Ovary (tissue), 9 donors: Measurements from ENCODE around the gene C1orf21. TPM values are rescaled to one million over a fixed set of nuclear protein-coding genes. Genes with fewer than 3 reads are reported as not detected.

Source experiments
- DNase-seq, 5 donors: peaks; one replicate each; pipeline ENCODE4 v3.0.0-alpha.2; 2019 to 2020
- H3K27ac ChIP-seq, 2 donors: fragments of 200-600 bp; one replicate each; pipeline versions ENCODE4 v1.5.1 to v1.8.0; 2019 to 2022
- H3K27me3 ChIP-seq: fragments of 200-600 bp; one replicate; pipeline ENCODE4 v1.8.0; 2022
- H3K36me3 ChIP-seq: fragments of 200-600 bp; sonication (generic); one replicate; pipeline ENCODE4 v1.5.1; 2019
- H3K4me1 ChIP-seq: one replicate; pipeline ENCODE4 v1.8.1; 2013; ENCODE audit warnings: mild to moderate bottlenecking, moderate library complexity; ENCODE audit not compliant: insufficient read depth
- H3K4me3 ChIP-seq: fragments of 200-600 bp; sonication (generic); one replicate; pipeline ENCODE4 v1.5.1; 2017
- H3K9me3 ChIP-seq, 2 donors: fragments of 200-600 bp in 1 of 2; sonication (generic) in 1 of 2; one replicate each; pipeline versions ENCODE4 v1.5.1 to v1.8.1; 2013 to 2019; ENCODE audit warnings: mild to moderate bottlenecking in 1 of 2, moderate library complexity in 1 of 2
- EP300 ChIP-seq: sonication (generic); formaldehyde crosslinking; IDR thresholded peaks from one replicate; pipeline ENCODE4 v1.6.1; 2017; ENCODE audit warnings: antibody characterized with exemption
- POLR2A ChIP-seq: fragments of 450-650 bp; IDR thresholded peaks from one replicate; pipeline ENCODE4 v1.6.1; 2017; ENCODE audit warnings: antibody characterized with exemption, mild to moderate bottlenecking, moderate library complexity
- WGBS, 3 donors: extraction: QIAGEN DNeasy Blood & Tissue Kit in 1 of 3; methylation state at CpG; one replicate each; pipeline versions ENCODE4 v1.1.5 to v1.1.7; 2013 to 2017; 5-methylcytosine and 5-hydroxymethylcytosine counted together
- intact Hi-C, 4 donors: fragments of 100-400 bp; cut with DNase I; formaldehyde crosslinking; loops; one replicate each; pipeline versions ENCODE4 v1.11.0 to v1.15.1; 2022 to 2023
- polyA plus RNA-seq, 2 donors: library from polyadenylated mRNA; stranded (reverse); fragments of 200-250 nt in 1 of 2; fragments of 350-450 nt in 1 of 2; fragmentation: Illumina TruSeq in 1 of 2; extraction: RNeasy Lipid Tissue Mini Kit (QIAGEN cat#74804) in 1 of 2; gene quantifications; one replicate each; pipeline ENCODE4 v1.2.3, GENCODE V29; 2013 to 2014
- total RNA-seq, 7 donors: library from RNA; depleted of rRNA in 2 of 7; stranded (reverse); fragments of >200 nt in 2 of 7; fragmentation: NEBNext Ultra II Directional in 3 of 7; extraction: Animal tissue kit (Norgen Biotek cat#: 25700) in 3 of 7; gene quantifications; one replicate each; pipeline versions ENCODE4 v1.1.0 to v1.2.4, GENCODE V29; 2016 to 2023
- TF ChIP-seq, protein P1 (sequence below), 3 donors: fragments of 450-650 bp in 2 of 3; fragments of 200-600 bp in 1 of 3; IDR thresholded peaks; one replicate each; pipeline versions ENCODE4 v1.5.1 to v1.8.0; 2016 to 2022; ENCODE audit warnings: antibody characterized with exemption in 3 of 3, mild to moderate bottlenecking in 1 of 3
- donor health status: DM: no; HTN: no; CAD: no; lungs with moderate emphysema.
- donor health status: DM: no; HTN: no; CAD: no.
- donor health status: Bipolar disorder and iron deficiency.
- donor health status: DM: yes; HTN: yes; CAD: no.
- donor health status: DM: no; HTN: no; CAD: no.
- donor health status: DM: yes; HTN: yes; CAD: no.

Gene C1orf21
- total and polyA plus RNA-seq, 9 donors = 22.9 to 108 (median 59.4) TPM

GRCh38 chr1:184408580-184408979, 21.8 kb downstream of the C1orf21 start:
- H3K4me3 ChIP-seq = no peak overlapping the region
- H3K36me3 ChIP-seq = no peaks in the 10 kb centered on the region
- H3K27ac ChIP-seq = no peak overlapping the region
- intact Hi-C loops = no loop called here
- H3K27me3 ChIP-seq = no peaks in the 10 kb centered on the region
- TF ChIP-seq POLR2A (no peak), EP300 (no peak)
- TF ChIP-seq, protein P1, sequence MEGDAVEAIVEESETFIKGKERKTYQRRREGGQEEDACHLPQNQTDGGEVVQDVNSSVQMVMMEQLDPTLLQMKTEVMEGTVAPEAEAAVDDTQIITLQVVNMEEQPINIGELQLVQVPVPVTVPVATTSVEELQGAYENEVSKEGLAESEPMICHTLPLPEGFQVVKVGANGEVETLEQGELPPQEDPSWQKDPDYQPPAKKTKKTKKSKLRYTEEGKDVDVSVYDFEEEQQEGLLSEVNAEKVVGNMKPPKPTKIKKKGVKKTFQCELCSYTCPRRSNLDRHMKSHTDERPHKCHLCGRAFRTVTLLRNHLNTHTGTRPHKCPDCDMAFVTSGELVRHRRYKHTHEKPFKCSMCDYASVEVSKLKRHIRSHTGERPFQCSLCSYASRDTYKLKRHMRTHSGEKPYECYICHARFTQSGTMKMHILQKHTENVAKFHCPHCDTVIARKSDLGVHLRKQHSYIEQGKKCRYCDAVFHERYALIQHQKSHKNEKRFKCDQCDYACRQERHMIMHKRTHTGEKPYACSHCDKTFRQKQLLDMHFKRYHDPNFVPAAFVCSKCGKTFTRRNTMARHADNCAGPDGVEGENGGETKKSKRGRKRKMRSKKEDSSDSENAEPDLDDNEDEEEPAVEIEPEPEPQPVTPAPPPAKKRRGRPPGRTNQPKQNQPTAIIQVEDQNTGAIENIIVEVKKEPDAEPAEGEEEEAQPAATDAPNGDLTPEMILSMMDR (IDR thresholded peaks at IDR 0.05) = no peak
- DNase-seq = no peak
- H3K9me3 ChIP-seq = no peaks in the 10 kb centered on the region
- H3K4me1 ChIP-seq = peaks cover 7% of the 10 kb centered on the region
- WGBS, 3 donors = 87 to 88% (median 88%) methylated on average over 2 of the region's 2 CpGs

DNA sequence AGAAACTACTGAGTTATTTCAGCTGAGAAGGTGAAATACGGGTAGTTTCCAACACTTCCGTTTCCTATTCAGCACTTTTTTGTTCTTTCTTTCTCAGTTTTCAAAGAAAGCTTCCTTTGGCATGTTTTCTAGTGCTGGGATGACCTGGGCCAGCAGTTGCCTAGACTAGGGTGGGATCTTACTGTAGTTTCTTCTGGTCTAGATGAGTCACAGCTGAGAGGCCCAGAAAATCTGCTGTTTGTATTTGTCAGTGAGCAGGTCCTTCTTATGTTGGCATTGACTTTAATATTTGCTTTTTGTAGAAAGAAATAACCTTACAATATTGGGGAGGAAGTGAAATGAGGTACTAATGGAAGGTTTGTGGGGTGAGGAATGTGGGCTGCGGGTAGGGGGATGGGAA, 22.2 kb downstream of the C1orf21 start:
- DNase-seq = no peak
- WGBS, 3 donors = 59 to 81% (median 74%) methylated on average over 3 of the region's 3 CpGs
- no peaks in the 10 kb centered on the region for H3K27me3 ChIP-seq
- H3K4me3 ChIP-seq = no peak overlapping the region
- TF ChIP-seq, protein P1 (IDR thresholded peaks at IDR 0.05) = no peak
- TF ChIP-seq EP300 = no peak
- no peak for TF ChIP-seq POLR2A
- peaks cover 7% of the 10 kb centered on the region for H3K4me1 ChIP-seq
- H3K27ac ChIP-seq = no peak overlapping the region
- H3K9me3 ChIP-seq = no peaks in the 10 kb centered on the region
- no peaks in the 10 kb centered on the region for H3K36me3 ChIP-seq
- intact Hi-C loops = no loop called here

GRCh38 chr1:184412472-184412871, 25.6 kb downstream of the C1orf21 start:
- Histone ChIP-seq H3K27me3 (no peaks in the 10 kb centered on the region), H3K4me1 (peaks cover 5% of the 10 kb centered on the region), H3K27ac (no peak overlapping the region), H3K9me3 (no peaks in the 10 kb centered on the region), H3K4me3 (no peak overlapping the region), H3K36me3 (no peaks in the 10 kb centered on the region)
- WGBS, 3 donors = 93 to 100% (median 93%) methylated on average over 1 of the region's 1 CpG
- TF ChIP-seq, protein P1 (IDR thresholded peaks at IDR 0.05) = no peak
- TF ChIP-seq EP300 (no peak), POLR2A (no peak)
- DNase-seq = no peak
- intact Hi-C loops = no loop called here

- H3K4me1 ChIP-seq = peaks cover 1% of the 10 kb centered on the region
- H3K27me3 ChIP-seq = no peaks in the 10 kb centered on the region
- no peaks in the 10 kb centered on the region for H3K36me3 ChIP-seq
- intact Hi-C loops = no loop called here
- H3K27ac ChIP-seq = no peak overlapping the region
- WGBS, 3 donors = 37 to 56% (median 54%) methylated on average over 2 of the region's 2 CpGs
- no peak overlapping the region for H3K4me3 ChIP-seq
- TF ChIP-seq EP300 (no peak), POLR2A (no peak)
- TF ChIP-seq, protein P1 (IDR thresholded peaks at IDR 0.05) = no peak
- no peaks in the 10 kb centered on the region for H3K9me3 ChIP-seq
- DNase-seq = no peak
These were observed 29.7 kb downstream of the C1orf21 start for GRCh38 chr1:184416481-184416880.

DNA sequence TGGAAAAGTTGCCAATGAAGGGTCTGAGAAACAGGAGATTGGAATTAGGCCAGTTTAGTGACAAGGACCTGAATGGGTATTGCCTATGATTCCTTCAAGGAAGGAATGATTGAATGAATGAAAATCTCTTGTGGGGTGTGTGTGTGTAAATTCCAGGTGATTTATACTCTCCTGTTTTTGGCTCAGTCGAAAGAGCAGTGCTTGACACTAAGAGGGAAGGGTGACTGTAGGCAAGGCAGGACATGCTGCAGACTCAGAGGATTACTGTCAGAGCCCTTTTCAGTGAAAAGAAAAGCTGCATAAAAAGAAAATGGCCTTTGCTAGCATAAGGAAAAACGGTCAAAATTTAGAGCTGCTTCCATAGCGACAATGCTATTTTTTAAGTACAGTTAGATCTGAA, 30.1 kb downstream of the C1orf21 start:
- intact Hi-C loops = no loop called here
- TF ChIP-seq, protein P1 (IDR thresholded peaks at IDR 0.05) = no peak
- TF ChIP-seq POLR2A (no peak), EP300 (no peak)
- 58 to 69% (median 60%) methylated on average over 3 of the region's 3 CpGs for WGBS, 3 donors

More for the DNA sequence above, 30.1 kb downstream of the C1orf21 start:
- H3K4me1 ChIP-seq = peaks cover 1% of the 10 kb centered on the region
- no peaks in the 10 kb centered on the region for H3K9me3 ChIP-seq
- no peak overlapping the region for H3K4me3 ChIP-seq
- no peak overlapping the region for H3K27ac ChIP-seq
- no peaks in the 10 kb centered on the region for H3K36me3 ChIP-seq
- no peaks in the 10 kb centered on the region for H3K27me3 ChIP-seq
- no peak for DNase-seq
